Lower leg skin (tissue), 3 donors: Measurements from ENCODE around the gene TRPC4.

ENCODE experiments used
- CTCF ChIP-seq, 3 donors: fragments of 450-650 bp; IDR thresholded peaks; one replicate each; pipeline ENCODE4 v1.5.1; 2016; ENCODE audit warnings: antibody characterized with exemption in 3 of 3, mild to moderate bottlenecking in 3 of 3, moderate library complexity in 2 of 3
- POLR2A ChIP-seq, 2 donors: fragments of 450-650 bp; IDR thresholded peaks; one replicate each; pipeline ENCODE4 v1.6.1; 2016 to 2017; ENCODE audit warnings: antibody characterized with exemption in 2 of 2, mild to moderate bottlenecking in 1 of 2, moderate library complexity in 1 of 2

GRCh38 chr13:37596805-37597204 lies 272.8 kb downstream of the TRPC4 start:
- TF ChIP-seq CTCF (IDR thresholded peaks at IDR 0.05) (no peak), POLR2A (IDR thresholded peaks at IDR 0.05) (no peak)
